OCI-LY1 (cell line): Measurements from ENCODE around the gene ST6GALNAC4.

Experiments used
- H2AFZ ChIP-seq: fragments of 200-600 bp; sonication (generic), shearing (Covaris generic); 2 replicates; pipeline ENCODE4 v1.6.0; 2014; ENCODE audit warnings: antibody characterized with exemption, mild to moderate bottlenecking, low read length
- H3F3A ChIP-seq: fragments of 200-600 bp; sonication (generic), shearing (Covaris generic); 2 replicates; pipeline ENCODE4 v1.6.0; 2014; ENCODE audit warnings: mild to moderate bottlenecking, antibody characterized with exemption, low read length, moderate library complexity; ENCODE audit not compliant: insufficient read depth
- H3K27ac ChIP-seq: fragments of 200-600 bp; sonication (generic); 2 replicates; pipeline ENCODE4 v1.5.1; 2014; ENCODE audit warnings: low read length, mixed run types, mild to moderate bottlenecking, low read depth; ENCODE audit not compliant: poor library complexity, severe bottlenecking
- H3K27me3 ChIP-seq: fragments of 200-600 bp; sonication (generic); 2 replicates; pipeline ENCODE4 v1.6.0; 2014; ENCODE audit warnings: antibody characterized with exemption, mild to moderate bottlenecking, low read length, moderate library complexity; ENCODE audit not compliant: insufficient read depth
- H3K36me3 ChIP-seq: fragments of 200-600 bp; sonication (generic); 2 replicates; pipeline ENCODE4 v1.6.1; 2014; ENCODE audit warnings: mild to moderate bottlenecking, antibody characterized with exemption, low read length, moderate library complexity, mixed read lengths; ENCODE audit not compliant: insufficient read depth
- H3K4me1 ChIP-seq: fragments of 200-600 bp; sonication (generic); 2 replicates; pipeline ENCODE4 v1.5.1; 2014; ENCODE audit warnings: mild to moderate bottlenecking, low read length, moderate library complexity; ENCODE audit not compliant: insufficient read depth, severe bottlenecking
- H3K4me2 ChIP-seq: fragments of 200-600 bp; sonication (generic), shearing (Covaris generic); 2 replicates; pipeline ENCODE4 v1.6.1; 2014; ENCODE audit warnings: low read length
- H3K4me3 ChIP-seq: fragments of 200-600 bp; sonication (generic); 2 replicates; pipeline ENCODE4 v1.5.1; 2014; ENCODE audit warnings: low read length, low read depth, mild to moderate bottlenecking, mixed read lengths; ENCODE audit not compliant: poor library complexity, severe bottlenecking
- H3K79me2 ChIP-seq: fragments of 200-600 bp; shearing (Covaris generic); 2 replicates; pipeline ENCODE4 v1.6.1; 2016; ENCODE audit warnings: mixed run types, low read length, mixed read lengths; ENCODE audit not compliant: insufficient read depth
- H3K9ac ChIP-seq: fragments of 200-600 bp; sonication (generic), shearing (Covaris generic); 2 replicates; pipeline ENCODE4 v1.6.1; 2014; ENCODE audit warnings: mild to moderate bottlenecking, low read length, mixed read lengths
- H3K9me2 ChIP-seq: fragments of 200-600 bp; sonication (generic), shearing (Covaris generic); 2 replicates; pipeline ENCODE4 v1.6.1; 2014; ENCODE audit warnings: low read depth, mild to moderate bottlenecking, low read length, mixed read lengths
- H3K9me3 ChIP-seq: fragments of 200-600 bp; shearing (Covaris generic); 2 replicates; pipeline ENCODE4 v1.6.1; 2014; ENCODE audit warnings: low read length, mixed read lengths
- H4K20me1 ChIP-seq: fragments of 200-600 bp; sonication (generic), shearing (Covaris generic); 2 replicates; pipeline ENCODE4 v1.6.0; 2016; ENCODE audit warnings: mild to moderate bottlenecking, low read length; ENCODE audit not compliant: insufficient read depth
- EZH2 ChIP-seq: fragments of 200-600 bp; sonication (generic), shearing (Covaris generic); IDR thresholded peaks from 2 replicates; pipeline ENCODE4 v1.8.0; 2017; ENCODE audit warnings: borderline replicate concordance, mixed run types, mild to moderate bottlenecking, antibody characterized with exemption, low read length, moderate library complexity, mixed read lengths
- TF ChIP-seq, protein P1 (sequence below): fragments of 200-600 bp; sonication (generic), shearing (Covaris generic); IDR thresholded peaks from 2 replicates; pipeline ENCODE4 v1.5.1; 2017; ENCODE audit warnings: mild to moderate bottlenecking, antibody characterized with exemption, low read length, moderate library complexity, mixed read lengths

The ST6GALNAC4 gene

DNA sequence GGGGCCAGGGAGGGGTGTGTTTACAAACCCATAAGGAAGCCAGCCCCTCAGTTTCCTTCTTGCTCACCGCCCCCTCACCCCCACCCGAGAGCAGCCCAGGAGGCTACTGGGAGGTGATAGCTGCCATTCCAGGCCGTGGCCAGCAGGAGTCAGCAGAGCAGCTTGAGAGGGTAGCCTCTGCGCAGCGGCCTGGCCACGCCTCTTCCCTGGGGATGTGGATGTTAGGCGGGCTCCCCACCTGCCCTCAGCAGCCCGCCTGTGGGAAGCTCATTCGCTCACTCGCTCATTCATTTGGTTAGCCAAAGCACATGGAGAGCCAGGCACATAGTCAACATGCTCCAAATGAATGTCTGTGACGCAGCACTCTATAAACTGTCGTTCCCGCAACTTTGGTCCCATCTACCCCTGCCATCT lies 26.9 kb upstream of the ST6GALNAC4 start:
- Histone ChIP-seq H3K9me2 (no peaks in the 10 kb centered on the region), H3K4me1 (peaks cover under 1% of the 10 kb centered on the region), H3K27ac (peak overlapping the region; percentile 36), H3K4me3 (no peak overlapping the region), H3K79me2 (no peaks in the 10 kb centered on the region), H3K9ac (no peak overlapping the region), H3K4me2 (no peak overlapping the region), H2AFZ (no peak overlapping the region), H3K9me3 (no peaks in the 10 kb centered on the region), H4K20me1 (no peaks in the 10 kb centered on the region), H3K36me3 (peaks cover 77% of the 10 kb centered on the region), H3K27me3 (no peaks in the 10 kb centered on the region), H3F3A (no peaks in the 10 kb centered on the region)
- TF ChIP-seq EZH2 = no peak
- TF ChIP-seq, protein P1, sequence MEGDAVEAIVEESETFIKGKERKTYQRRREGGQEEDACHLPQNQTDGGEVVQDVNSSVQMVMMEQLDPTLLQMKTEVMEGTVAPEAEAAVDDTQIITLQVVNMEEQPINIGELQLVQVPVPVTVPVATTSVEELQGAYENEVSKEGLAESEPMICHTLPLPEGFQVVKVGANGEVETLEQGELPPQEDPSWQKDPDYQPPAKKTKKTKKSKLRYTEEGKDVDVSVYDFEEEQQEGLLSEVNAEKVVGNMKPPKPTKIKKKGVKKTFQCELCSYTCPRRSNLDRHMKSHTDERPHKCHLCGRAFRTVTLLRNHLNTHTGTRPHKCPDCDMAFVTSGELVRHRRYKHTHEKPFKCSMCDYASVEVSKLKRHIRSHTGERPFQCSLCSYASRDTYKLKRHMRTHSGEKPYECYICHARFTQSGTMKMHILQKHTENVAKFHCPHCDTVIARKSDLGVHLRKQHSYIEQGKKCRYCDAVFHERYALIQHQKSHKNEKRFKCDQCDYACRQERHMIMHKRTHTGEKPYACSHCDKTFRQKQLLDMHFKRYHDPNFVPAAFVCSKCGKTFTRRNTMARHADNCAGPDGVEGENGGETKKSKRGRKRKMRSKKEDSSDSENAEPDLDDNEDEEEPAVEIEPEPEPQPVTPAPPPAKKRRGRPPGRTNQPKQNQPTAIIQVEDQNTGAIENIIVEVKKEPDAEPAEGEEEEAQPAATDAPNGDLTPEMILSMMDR = peak; percentile 93

DNA sequence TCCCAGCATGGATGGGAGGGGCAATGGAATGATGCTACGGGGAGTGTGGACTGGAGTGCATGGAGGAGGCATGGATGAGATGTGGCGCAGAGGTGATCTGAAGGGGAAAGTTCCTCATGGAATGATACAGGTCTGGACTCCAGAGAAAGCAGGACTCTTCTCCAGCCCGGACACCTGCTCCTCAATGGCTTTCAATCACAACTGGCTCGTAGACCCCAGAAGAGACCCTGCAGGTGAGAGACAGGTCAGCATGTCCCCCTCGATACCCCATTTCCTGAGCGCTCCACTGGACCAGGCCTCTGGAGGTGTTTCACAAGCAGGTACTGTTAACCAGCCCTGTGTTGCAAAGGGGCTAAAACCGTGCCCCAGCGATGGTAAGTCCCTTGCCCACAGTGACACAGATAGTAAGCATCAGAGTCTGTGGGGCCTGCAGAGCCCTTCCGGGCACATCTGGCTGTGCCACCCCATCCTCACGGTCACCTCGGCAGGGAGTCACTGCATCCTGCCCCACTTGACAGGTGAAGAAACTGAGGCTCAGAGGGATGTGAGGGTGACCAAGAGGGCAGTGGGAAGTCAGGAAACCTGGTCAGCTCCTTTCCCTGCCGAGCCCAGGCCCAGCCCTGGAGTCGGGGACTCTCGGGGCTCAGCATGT lies 26.3 kb upstream of the ST6GALNAC4 start:
- Histone ChIP-seq H3K4me2 (no peak overlapping the region), H3K27me3 (no peaks in the 10 kb centered on the region), H3F3A (no peaks in the 10 kb centered on the region), H2AFZ (no peak overlapping the region), H4K20me1 (no peaks in the 10 kb centered on the region), H3K4me3 (no peak overlapping the region), H3K36me3 (peaks cover 75% of the 10 kb centered on the region), H3K79me2 (no peaks in the 10 kb centered on the region), H3K9me3 (no peaks in the 10 kb centered on the region), H3K9me2 (no peaks in the 10 kb centered on the region), H3K9ac (no peak overlapping the region), H3K4me1 (peaks cover 6% of the 10 kb centered on the region), H3K27ac (no peak overlapping the region)
- TF ChIP-seq, protein P1 = 0 out of 2 replicates have a peak, but pooled peaks have one; percentile 4
- TF ChIP-seq EZH2 = no peak

DNA sequence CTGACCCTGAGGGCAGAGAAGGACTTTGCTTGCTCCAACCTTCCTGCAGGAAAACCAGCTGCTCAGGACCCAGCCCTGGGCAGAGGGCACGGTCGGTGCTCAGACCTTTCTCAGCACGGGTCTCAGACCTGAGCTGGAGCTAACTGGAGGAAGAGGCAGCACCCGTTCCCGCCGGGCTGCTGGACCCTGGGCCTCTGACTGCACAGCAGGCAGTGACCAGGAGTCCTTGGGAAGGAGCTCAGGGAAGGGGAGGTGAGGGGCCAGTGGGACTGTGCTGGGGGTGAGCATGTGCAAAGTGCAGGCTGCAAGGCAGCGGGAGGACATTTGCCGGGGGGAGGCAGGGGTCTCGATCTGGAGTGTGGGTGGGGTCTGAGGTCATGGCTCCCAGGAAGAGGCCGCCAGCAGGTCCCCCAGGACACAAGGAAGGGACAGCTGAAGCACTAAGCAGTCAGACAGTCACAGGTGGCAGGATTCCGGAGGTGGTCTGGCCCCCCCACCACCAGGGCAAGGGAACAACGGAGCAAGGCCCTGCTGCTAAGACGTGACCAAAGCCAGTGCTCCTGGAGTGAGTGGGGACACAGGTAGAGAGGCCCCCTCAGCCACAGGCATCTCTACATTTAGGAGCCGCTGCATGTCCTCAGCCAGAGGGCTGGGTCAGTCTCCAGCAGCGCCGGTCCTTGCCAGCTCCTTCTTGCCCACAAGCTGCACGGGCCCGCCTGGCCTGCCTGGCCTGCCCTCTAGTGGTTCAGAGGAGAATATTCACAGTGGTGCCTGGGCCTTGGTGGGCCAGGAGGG lies 25.6 kb upstream of the ST6GALNAC4 start:
- Histone ChIP-seq H3K36me3 (peaks cover 68% of the 10 kb centered on the region), H2AFZ (no peak overlapping the region), H3K9me3 (no peaks in the 10 kb centered on the region), H3K79me2 (no peaks in the 10 kb centered on the region), H3K9ac (no peak overlapping the region), H3K27ac (no peak overlapping the region), H3K4me2 (no peak overlapping the region), H3F3A (no peaks in the 10 kb centered on the region), H3K4me1 (peaks cover 9% of the 10 kb centered on the region), H3K4me3 (no peak overlapping the region), H3K9me2 (no peaks in the 10 kb centered on the region), H4K20me1 (no peaks in the 10 kb centered on the region), H3K27me3 (no peaks in the 10 kb centered on the region)
- no peak for TF ChIP-seq EZH2
- TF ChIP-seq, protein P1 = peak; percentile 91
